K562 (cell line): Measurements from ENCODE around the gene EMILIN1. TPM values are rescaled to one million over a fixed set of nuclear protein-coding genes. Genes with fewer than 3 reads are reported as not detected.

Experiments used
- ESRRA ChIP-seq: fragments of 450-650 bp; IDR thresholded peaks from 2 replicates; pipeline ENCODE4 v1.6.1; 2014; ENCODE audit warnings: low read depth, mild to moderate bottlenecking, moderate library complexity, borderline replicate concordance
- NR4A1 ChIP-seq, 2 experiments: fragments of 250-450 bp in 1 of 2; fragments of 450-650 bp in 1 of 2; sonication (Bioruptor Pico) in 1 of 2; IDR thresholded peaks; 2 replicates each; pipeline versions ENCODE4 v1.4.0 to v1.6.1; 2016 to 2020; ENCODE audit warnings: mild to moderate bottlenecking in 2 of 2, missing compliant biosample characterization in 1 of 2, missing genetic modification characterization in 1 of 2, moderate library complexity in 1 of 2
- PHF20 ChIP-seq: fragments of 450-650 bp; IDR thresholded peaks from 2 replicates; pipeline ENCODE4 v1.6.1; 2018; ENCODE audit not compliant: partially characterized antibody
- PTBP1 ChIP-seq: fragments of 200-400 bp; formaldehyde crosslinking; IDR thresholded peaks from 2 replicates; pipeline ENCODE4 v1.6.1; 2017; ENCODE audit warnings: low read depth, low read length
- RAD51 ChIP-seq: fragments of 450-650 bp; IDR thresholded peaks from 2 replicates; pipeline ENCODE4 v1.7.1; 2016; ENCODE audit warnings: low read depth, mild to moderate bottlenecking, borderline replicate concordance
- RNF2 ChIP-seq: sonication (generic); IDR thresholded peaks from 2 replicates; pipeline ENCODE4 v1.6.1; 2016
- SMARCE1 ChIP-seq: fragments of 450-650 bp; IDR thresholded peaks from 2 replicates; pipeline ENCODE4 v1.7.1; 2016; ENCODE audit warnings: mild to moderate bottlenecking
- ZBTB5 ChIP-seq: fragments of 450-650 bp; IDR thresholded peaks from 2 replicates; pipeline ENCODE4 v1.6.1; 2017; ENCODE audit warnings: antibody characterized with exemption
- ZKSCAN3 ChIP-seq: fragments of 250-450 bp; sonication (Bioruptor Pico); IDR thresholded peaks from 2 replicates; pipeline ENCODE4 v1.4.0; 2020
- ZMIZ1 ChIP-seq, 2 experiments: fragments of 150-350 bp in 1 of 2; IDR thresholded peaks; 2 replicates each; pipeline ENCODE4 v1.6.1; 2012 to 2016; ENCODE audit warnings: low read depth in 2 of 2, low read length in 2 of 2, mild to moderate bottlenecking in 1 of 2, moderate library complexity in 1 of 2
- ZNF165 ChIP-seq: fragments of 250-450 bp; sonication (Bioruptor Pico); IDR thresholded peaks from 2 replicates; pipeline ENCODE4 v1.4.0; 2020; ENCODE audit warnings: borderline replicate concordance
- ZNF76 ChIP-seq: fragments of 250-450 bp; sonication (Bioruptor Pico); IDR thresholded peaks from 2 replicates; pipeline ENCODE4 v1.4.0; 2020; ENCODE audit warnings: mild to moderate bottlenecking, moderate library complexity, borderline replicate concordance
- polyA plus RNA-seq, 8 experiments: library from polyadenylated mRNA; depleted of rRNA in 4 of 8; stranded (reverse) in 5 of 8; unstranded in 3 of 8; fragments of >200 nt; fragmentation: Nextera tagmentation in 2 of 8; fragmentation: Illumina TruSeq in 1 of 8; extraction: Ambion mirVana in 2 of 8; extraction: Trizol in 1 of 8; gene quantifications; 2 replicates each; pipeline versions ENCODE4 v1.2.1 to v1.2.3, GENCODE V29; 2011 to 2014; ENCODE audit warnings: inconsistent platforms in 1 of 8, missing spikeins in 1 of 8
- total RNA-seq, 7 experiments: library from RNA; depleted of rRNA in 6 of 7; stranded (reverse); fragments of >200 nt in 6 of 7; fragmentation: Illumina TruSeq in 2 of 7; extraction: Trizol in 2 of 7; gene quantifications; 2 replicates each; pipeline versions ENCODE4 v1.2.1 to v1.2.3, GENCODE V29; 2011 to 2021; ENCODE audit warnings: low replicate concordance in 1 of 7
- TF ChIP-seq, protein P1 (sequence below): sonication (generic); formaldehyde crosslinking; IDR thresholded peaks from 2 replicates; pipeline ENCODE4 v1.8.1; 2023; ENCODE audit warnings: missing genetic modification reagents, mild to moderate bottlenecking, borderline replicate concordance
- TF ChIP-seq, protein P2 (sequence below): fragments of 450-650 bp; formaldehyde crosslinking; IDR thresholded peaks from 2 replicates; pipeline ENCODE4 v1.4.0; 2020; ENCODE audit warnings: mild to moderate bottlenecking, moderate library complexity

Gene EMILIN1
- total and polyA plus RNA-seq, 9 of the 15 experiments (the other 6 are each of a cell fraction or from before 2014, with no cell fraction given): 0.04 to 2.7 (median 0.54) TPM; not detected in 2

- TF ChIP-seq ZMIZ1 (IDR thresholded peaks at IDR 0.05; ENCODE audit: low read depth in 2 of 2, low read length in 2 of 2): no peak
- TF ChIP-seq PHF20: no peak
- TF ChIP-seq ZNF76 (CRISPR knock-in tag): peak; percentile 86; the same call in 1 of the 2 replicates
- TF ChIP-seq SMARCE1: peak; percentile 63; the same call in 1 of the 2 replicates
- TF ChIP-seq NR4A1 (CRISPR knock-in tag; IDR thresholded peaks at IDR 0.05): peak; percentile 41; the same call in 1 of the 2 replicates
- peak; percentile 88 for TF ChIP-seq NR4A1 (tag; IDR thresholded peaks at IDR 0.05)
- TF ChIP-seq ESRRA: peak; percentile 62; the same call in 1 of the 2 replicates
- no peak for TF ChIP-seq PTBP1
- TF ChIP-seq ZBTB5: no peak
- TF ChIP-seq, protein P1, sequence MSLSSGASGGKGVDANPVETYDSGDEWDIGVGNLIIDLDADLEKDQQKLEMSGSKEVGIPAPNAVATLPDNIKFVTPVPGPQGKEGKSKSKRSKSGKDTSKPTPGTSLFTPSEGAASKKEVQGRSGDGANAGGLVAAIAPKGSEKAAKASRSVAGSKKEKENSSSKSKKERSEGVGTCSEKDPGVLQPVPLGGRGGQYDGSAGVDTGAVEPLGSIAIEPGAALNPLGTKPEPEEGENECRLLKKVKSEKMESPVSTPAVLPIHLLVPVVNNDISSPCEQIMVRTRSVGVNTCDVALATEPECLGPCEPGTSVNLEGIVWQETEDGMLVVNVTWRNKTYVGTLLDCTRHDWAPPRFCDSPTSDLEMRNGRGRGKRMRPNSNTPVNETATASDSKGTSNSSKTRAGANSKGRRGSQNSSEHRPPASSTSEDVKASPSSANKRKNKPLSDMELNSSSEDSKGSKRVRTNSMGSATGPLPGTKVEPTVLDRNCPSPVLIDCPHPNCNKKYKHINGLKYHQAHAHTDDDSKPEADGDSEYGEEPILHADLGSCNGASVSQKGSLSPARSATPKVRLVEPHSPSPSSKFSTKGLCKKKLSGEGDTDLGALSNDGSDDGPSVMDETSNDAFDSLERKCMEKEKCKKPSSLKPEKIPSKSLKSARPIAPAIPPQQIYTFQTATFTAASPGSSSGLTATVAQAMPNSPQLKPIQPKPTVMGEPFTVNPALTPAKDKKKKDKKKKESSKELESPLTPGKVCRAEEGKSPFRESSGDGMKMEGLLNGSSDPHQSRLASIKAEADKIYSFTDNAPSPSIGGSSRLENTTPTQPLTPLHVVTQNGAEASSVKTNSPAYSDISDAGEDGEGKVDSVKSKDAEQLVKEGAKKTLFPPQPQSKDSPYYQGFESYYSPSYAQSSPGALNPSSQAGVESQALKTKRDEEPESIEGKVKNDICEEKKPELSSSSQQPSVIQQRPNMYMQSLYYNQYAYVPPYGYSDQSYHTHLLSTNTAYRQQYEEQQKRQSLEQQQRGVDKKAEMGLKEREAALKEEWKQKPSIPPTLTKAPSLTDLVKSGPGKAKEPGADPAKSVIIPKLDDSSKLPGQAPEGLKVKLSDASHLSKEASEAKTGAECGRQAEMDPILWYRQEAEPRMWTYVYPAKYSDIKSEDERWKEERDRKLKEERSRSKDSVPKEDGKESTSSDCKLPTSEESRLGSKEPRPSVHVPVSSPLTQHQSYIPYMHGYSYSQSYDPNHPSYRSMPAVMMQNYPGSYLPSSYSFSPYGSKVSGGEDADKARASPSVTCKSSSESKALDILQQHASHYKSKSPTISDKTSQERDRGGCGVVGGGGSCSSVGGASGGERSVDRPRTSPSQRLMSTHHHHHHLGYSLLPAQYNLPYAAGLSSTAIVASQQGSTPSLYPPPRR (CRISPR knock-in tag): no peak
- peak; percentile 95 for TF ChIP-seq RNF2
- TF ChIP-seq, protein P2, sequence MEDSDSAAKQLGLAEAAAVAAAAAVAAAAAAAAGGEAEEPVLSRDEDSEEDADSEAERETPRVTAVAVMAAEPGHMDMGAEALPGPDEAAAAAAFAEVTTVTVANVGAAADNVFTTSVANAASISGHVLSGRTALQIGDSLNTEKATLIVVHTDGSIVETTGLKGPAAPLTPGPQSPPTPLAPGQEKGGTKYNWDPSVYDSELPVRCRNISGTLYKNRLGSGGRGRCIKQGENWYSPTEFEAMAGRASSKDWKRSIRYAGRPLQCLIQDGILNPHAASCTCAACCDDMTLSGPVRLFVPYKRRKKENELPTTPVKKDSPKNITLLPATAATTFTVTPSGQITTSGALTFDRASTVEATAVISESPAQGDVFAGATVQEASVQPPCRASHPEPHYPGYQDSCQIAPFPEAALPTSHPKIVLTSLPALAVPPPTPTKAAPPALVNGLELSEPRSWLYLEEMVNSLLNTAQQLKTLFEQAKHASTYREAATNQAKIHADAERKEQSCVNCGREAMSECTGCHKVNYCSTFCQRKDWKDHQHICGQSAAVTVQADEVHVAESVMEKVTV (CRISPR knock-in tag): no peak
- TF ChIP-seq ZNF165: peak; percentile 72; the same call in 1 of the 2 replicates
- peak; percentile 79 for TF ChIP-seq RAD51
- TF ChIP-seq ZKSCAN3 (CRISPR knock-in tag): no peak
Observed at GRCh38 chr2:27092696-27093429, 14.4 kb downstream of the EMILIN1 start (continued).
